ENCODE data around the gene LRRC8E. TPM values are rescaled to one million over a fixed set of nuclear protein-coding genes. Genes with fewer than 3 reads are reported as not detected.
"Not testable (repeated sequence)": the region's sequence is repeated elsewhere in the genome, so short reads cannot be mapped to it uniquely, and the experiment has no call there.

Gene LRRC8E
- total RNA-seq, 6 experiments from 2014 or later = 4.9 to 7.3 (median 6.1) TPM

DNA sequence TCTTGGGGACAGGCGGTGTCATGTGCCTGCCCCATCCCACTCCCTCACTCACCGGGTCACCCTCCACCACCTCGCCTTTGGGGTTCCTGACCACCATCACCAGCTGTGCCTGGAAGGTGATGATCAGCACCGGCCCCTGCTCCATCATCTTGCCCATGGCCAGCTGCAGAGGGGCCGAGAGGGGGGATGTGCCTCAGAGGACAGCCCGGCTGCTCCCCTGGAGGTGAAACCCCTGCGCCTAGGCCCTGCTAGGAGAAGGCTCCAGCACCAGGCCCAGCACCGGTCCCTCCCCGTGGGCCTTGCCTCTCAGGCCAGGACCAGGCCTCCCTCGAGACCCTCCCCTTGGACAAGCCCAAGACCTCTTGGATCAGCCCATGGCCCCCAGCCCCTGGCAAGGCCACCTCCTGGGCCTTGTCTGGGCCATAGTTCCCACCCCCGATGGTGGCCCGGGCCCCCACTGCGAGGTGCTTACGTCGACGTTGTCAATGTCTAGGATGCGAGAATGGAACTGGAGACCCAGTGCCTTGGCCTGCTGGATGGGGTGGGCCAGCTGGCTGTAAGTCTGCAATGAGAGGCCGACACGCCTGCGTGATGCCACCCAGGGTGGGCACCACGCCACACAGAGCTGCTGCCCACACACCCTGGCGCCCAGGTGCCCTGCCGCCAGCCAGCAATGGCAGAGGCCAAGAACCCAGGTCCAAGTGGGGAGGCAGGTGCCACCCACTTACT is 39.5 kb downstream of the LRRC8E start:
- Mint-ChIP-seq H3K27me3 (ENCODE audit: insufficient read depth) (peaks cover 2% of the 10 kb centered on the region), H3K36me3 (ENCODE audit: low read depth) (peaks cover 4% of the 10 kb centered on the region), H3K9me3 (no peaks in the 10 kb centered on the region), H3K4me1 (ENCODE audit: low read depth) (peaks cover 23% of the 10 kb centered on the region), H3K27ac (peak overlapping the region; percentile 98), H3K4me3 (peak overlapping the region; percentile 75)
- TF ChIP-seq, protein P1, sequence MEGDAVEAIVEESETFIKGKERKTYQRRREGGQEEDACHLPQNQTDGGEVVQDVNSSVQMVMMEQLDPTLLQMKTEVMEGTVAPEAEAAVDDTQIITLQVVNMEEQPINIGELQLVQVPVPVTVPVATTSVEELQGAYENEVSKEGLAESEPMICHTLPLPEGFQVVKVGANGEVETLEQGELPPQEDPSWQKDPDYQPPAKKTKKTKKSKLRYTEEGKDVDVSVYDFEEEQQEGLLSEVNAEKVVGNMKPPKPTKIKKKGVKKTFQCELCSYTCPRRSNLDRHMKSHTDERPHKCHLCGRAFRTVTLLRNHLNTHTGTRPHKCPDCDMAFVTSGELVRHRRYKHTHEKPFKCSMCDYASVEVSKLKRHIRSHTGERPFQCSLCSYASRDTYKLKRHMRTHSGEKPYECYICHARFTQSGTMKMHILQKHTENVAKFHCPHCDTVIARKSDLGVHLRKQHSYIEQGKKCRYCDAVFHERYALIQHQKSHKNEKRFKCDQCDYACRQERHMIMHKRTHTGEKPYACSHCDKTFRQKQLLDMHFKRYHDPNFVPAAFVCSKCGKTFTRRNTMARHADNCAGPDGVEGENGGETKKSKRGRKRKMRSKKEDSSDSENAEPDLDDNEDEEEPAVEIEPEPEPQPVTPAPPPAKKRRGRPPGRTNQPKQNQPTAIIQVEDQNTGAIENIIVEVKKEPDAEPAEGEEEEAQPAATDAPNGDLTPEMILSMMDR (IDR thresholded peaks at IDR 0.05) = no peak
- DNase-seq = no peak

DNA sequence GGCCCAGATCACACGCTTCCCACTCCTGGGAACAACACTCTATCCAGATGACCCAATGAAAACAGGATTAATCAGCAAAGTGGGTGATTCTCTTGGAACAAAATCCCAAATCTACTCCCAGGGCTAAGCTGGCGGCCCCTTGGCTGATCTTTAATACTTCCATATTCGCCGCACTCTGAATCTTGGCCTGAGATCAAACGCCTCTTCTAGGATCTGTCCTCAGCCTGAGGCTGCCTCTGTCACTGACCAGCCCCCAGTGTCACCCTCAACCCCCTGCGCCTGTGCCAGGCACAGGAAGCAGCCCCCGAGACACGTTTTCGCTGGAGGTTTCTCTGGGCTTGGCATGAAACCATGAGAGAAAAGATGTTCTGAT is 40.0 kb downstream of the LRRC8E start:
- TF ChIP-seq, protein P1 (IDR thresholded peaks at IDR 0.05) = no peak
- Mint-ChIP-seq H3K27me3 (ENCODE audit: insufficient read depth) (peaks cover 2% of the 10 kb centered on the region), H3K36me3 (ENCODE audit: low read depth) (peaks cover 4% of the 10 kb centered on the region), H3K9me3 (no peaks in the 10 kb centered on the region), H3K4me3 (peak overlapping the region; percentile 75), H3K27ac (peak overlapping the region; percentile 98), H3K4me1 (ENCODE audit: low read depth) (peaks cover 23% of the 10 kb centered on the region)
- no peak for DNase-seq

DNA sequence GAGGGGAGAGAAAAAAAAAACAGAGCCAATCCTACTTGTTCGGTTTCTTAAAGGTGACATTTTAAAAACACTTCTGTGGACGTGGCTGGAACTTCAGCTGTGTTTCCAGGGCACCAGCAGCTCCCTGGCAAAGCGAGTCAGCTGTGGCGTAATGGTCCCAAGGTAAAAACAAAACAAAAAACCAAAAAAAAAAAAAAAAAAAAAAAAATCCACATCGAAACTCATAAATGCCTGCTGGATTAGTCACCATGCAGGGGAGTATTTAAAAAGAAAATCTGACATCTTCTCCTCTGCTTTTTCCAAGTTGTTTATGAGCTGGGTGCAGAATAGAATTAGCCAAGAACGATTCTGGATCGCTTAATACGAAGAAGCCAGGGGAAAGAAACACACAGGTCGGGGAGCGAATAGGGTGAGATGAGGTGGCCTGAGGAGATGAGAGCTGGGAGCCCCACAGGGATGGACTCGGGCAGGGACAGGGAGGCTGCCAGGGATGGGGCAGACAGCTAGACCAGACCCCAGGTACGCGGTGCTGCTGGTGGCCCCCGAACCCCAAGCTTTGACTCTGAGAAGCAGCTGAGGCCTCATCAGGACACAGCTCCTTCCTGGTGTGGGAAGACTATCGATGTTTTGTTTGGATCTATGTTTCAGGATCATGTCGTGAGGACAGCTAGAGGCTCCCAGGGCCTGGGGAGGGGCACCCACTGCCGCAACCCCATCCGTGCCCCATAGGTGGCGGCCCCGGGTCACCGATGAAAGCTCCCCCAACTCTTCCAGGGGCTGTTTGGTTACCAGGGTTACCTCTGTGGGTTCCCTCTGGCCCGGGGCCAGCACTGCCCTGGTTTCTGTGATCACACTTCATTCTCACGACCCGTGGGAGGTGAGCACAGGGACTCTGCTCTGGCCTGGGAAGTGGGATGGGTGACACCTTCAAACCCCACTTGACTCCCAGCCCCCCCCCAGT is 40.7 kb downstream of the LRRC8E start:
- DNase-seq = peak; percentile 89
- H3K9me3 Mint-ChIP-seq = no peaks in the 10 kb centered on the region
- peak overlapping the region; percentile 75 for H3K4me3 Mint-ChIP-seq

DNA sequence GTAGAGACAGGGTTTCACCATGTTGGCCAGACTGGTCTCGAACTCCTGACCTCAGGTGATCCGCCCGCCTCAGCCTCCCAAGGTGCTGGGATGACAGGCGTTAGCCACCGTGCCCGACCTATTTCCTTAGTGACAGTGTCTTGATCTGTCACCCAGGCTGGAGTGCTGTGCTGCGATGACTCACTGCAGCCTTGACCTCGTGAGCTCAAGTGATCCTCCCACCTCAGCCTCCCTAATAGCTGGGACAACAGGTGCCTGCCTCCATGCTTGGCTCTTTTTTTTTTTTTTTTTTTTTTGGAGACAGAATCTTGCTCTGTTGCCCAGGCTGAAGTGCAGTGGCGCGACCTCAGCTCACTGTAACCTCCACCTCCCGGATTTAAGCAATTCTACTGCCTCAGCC is 41.7 kb downstream of the LRRC8E start:
- peak overlapping the region; percentile 98 for H3K27ac Mint-ChIP-seq
- H3K27me3 Mint-ChIP-seq (ENCODE audit: insufficient read depth); H3K36me3 Mint-ChIP-seq (ENCODE audit: low read depth); H3K9me3 Mint-ChIP-seq; DNase-seq: not testable (repeated sequence)
- peak overlapping the region; percentile 75; the same call in 1 of the 2 replicates for H3K4me3 Mint-ChIP-seq
- H3K4me1 Mint-ChIP-seq (ENCODE audit: low read depth) = peaks cover 23% of the 10 kb centered on the region

More for the DNA sequence above, 40.7 kb downstream of the LRRC8E start:
- H3K27ac Mint-ChIP-seq = peak overlapping the region; percentile 98
- H3K4me1 Mint-ChIP-seq (ENCODE audit: low read depth) = peaks cover 23% of the 10 kb centered on the region
- peaks cover 4% of the 10 kb centered on the region for H3K36me3 Mint-ChIP-seq (ENCODE audit: low read depth)
- TF ChIP-seq, protein P1 (IDR thresholded peaks at IDR 0.05) = peak; percentile 80
- peaks cover 2% of the 10 kb centered on the region for H3K27me3 Mint-ChIP-seq (ENCODE audit: insufficient read depth)

DNA sequence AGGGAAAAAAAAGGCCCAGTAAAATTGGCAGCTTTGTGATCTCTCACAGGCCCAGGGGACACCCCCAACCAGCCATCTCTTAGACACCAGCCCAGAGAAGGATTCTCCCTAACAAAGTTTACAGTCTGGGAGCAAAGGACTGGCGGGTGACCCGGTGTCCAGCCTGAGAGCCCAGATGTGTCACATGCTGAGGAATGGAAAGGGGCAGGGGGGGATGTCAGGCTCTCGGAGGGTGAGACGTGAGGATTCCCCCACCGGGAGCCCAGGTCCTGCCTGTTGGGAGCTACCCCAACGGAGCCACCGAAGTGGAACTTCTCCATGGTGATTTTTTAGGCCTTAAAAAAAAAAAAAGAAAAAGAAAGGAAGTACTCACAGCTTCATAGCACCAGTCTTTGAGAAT is 42.5 kb downstream of the LRRC8E start:
- Mint-ChIP-seq H3K27ac (peak overlapping the region; percentile 98), H3K9me3 (no peaks in the 10 kb centered on the region), H3K4me3 (no peak overlapping the region), H3K4me1 (ENCODE audit: low read depth) (peaks cover 23% of the 10 kb centered on the region), H3K36me3 (ENCODE audit: low read depth) (peaks cover 4% of the 10 kb centered on the region), H3K27me3 (ENCODE audit: insufficient read depth) (no peaks in the 10 kb centered on the region; the same call in 1 of the 2 replicates)
- TF ChIP-seq, protein P1 (IDR thresholded peaks at IDR 0.05) = no peak
- DNase-seq = no peak

Measured in HFFc6 (cell line).